Ishikawa (cell line): ENCODE data around the gene TBC1D32.

Experiments
- CEBPB ChIP-seq: IDR thresholded peaks from 2 replicates; pipeline ENCODE4 v1.6.1; 2012
- CREB1 ChIP-seq: IDR thresholded peaks from 2 replicates; pipeline ENCODE4 v1.6.1; 2012; ENCODE audit warnings: low read depth
- EGR1 ChIP-seq: IDR thresholded peaks from 2 replicates; pipeline ENCODE4 v1.6.1; 2012
- EP300 ChIP-seq: IDR thresholded peaks from 2 replicates; pipeline ENCODE4 v1.6.1; 2012; ENCODE audit warnings: borderline replicate concordance
- FOXM1 ChIP-seq: IDR thresholded peaks from 2 replicates; pipeline ENCODE4 v1.6.1; 2012; ENCODE audit warnings: low read depth, borderline replicate concordance
- MAX ChIP-seq: IDR thresholded peaks from 2 replicates; pipeline ENCODE4 v1.6.1; 2012
- NFIC ChIP-seq: IDR thresholded peaks from 2 replicates; pipeline ENCODE4 v1.6.1; 2012
- RAD21 ChIP-seq: IDR thresholded peaks from 2 replicates; pipeline ENCODE4 v1.6.1; 2012; ENCODE audit warnings: low read depth
- REST ChIP-seq: IDR thresholded peaks from 2 replicates; pipeline ENCODE4 v1.6.1; 2012; ENCODE audit warnings: low read depth, mild to moderate bottlenecking
- TAF1 ChIP-seq: IDR thresholded peaks from 2 replicates; pipeline ENCODE4 v1.6.1; 2012; ENCODE audit warnings: low read depth, mild to moderate bottlenecking
- TCF12 ChIP-seq: IDR thresholded peaks from 2 replicates; pipeline ENCODE4 v1.6.1; 2012; ENCODE audit warnings: low read depth
- TEAD4 ChIP-seq: IDR thresholded peaks from 2 replicates; pipeline ENCODE4 v1.6.1; 2012
- USF1 ChIP-seq: IDR thresholded peaks from 2 replicates; pipeline ENCODE4 v1.6.1; 2012
- YY1 ChIP-seq: IDR thresholded peaks from 2 replicates; pipeline ENCODE4 v1.6.1; 2012; ENCODE audit warnings: low read depth
- ZBTB7A ChIP-seq: IDR thresholded peaks from 2 replicates; pipeline ENCODE4 v1.6.1; 2012; ENCODE audit warnings: low read depth

The TBC1D32 gene

GRCh38 chr6:121319603-121320002 is 14.7 kb downstream of the TBC1D32 start:
- TF ChIP-seq CEBPB (no peak), EP300 (no peak), TAF1 (no peak), MAX (no peak), CREB1 (no peak), NFIC (no peak), REST (no peak), TCF12 (no peak), RAD21 (no peak), ZBTB7A (no peak), USF1 (no peak), YY1 (no peak), FOXM1 (no peak), TEAD4 (no peak), EGR1 (no peak)

GRCh38 chr6:121319112-121319553 is 15.1 kb downstream of the TBC1D32 start:
- no peak for TF ChIP-seq TEAD4
- TF ChIP-seq FOXM1: no peak
- no peak for TF ChIP-seq YY1
- TF ChIP-seq TCF12: no peak
- TF ChIP-seq RAD21: no peak
- TF ChIP-seq MAX: no peak
- TF ChIP-seq USF1: no peak
- no peak for TF ChIP-seq CEBPB
- no peak for TF ChIP-seq CREB1
- no peak for TF ChIP-seq EP300
- TF ChIP-seq ZBTB7A: no peak
- TF ChIP-seq TAF1: no peak
- no peak for TF ChIP-seq NFIC

- TF ChIP-seq TEAD4: no peak
Measured at GRCh38 chr6:121314381-121315112, 19.7 kb downstream of the TBC1D32 start.

- TF ChIP-seq YY1: no peak
- TF ChIP-seq NFIC: no peak
- no peak for TF ChIP-seq MAX
- no peak for TF ChIP-seq ZBTB7A
- TF ChIP-seq FOXM1: no peak
Measured at GRCh38 chr6:121310495-121310894, 23.8 kb downstream of the TBC1D32 start.

GRCh38 chr6:121309768-121310469 is 24.4 kb downstream of the TBC1D32 start:
- TF ChIP-seq ZBTB7A (no peak), MAX (no peak), TCF12 (no peak), USF1 (no peak), EP300 (no peak), NFIC (no peak), REST (no peak)
